MM.1S (cell line): Measurements from ENCODE around the gene C22orf15.

Experiments used
- DNase-seq: peaks from one replicate; pipeline ENCODE4 v3.0.0-alpha.2; 2015
- H2AFZ ChIP-seq: fragments of 300-600 bp; sonication (generic); 2 replicates; pipeline ENCODE4 v1.6.0; 2016; ENCODE audit warnings: antibody characterized with exemption, low read length
- H3F3A ChIP-seq: fragments of 300-600 bp; sonication (generic); 2 replicates; pipeline ENCODE4 v1.6.1; 2016; ENCODE audit warnings: mild to moderate bottlenecking, antibody characterized with exemption, low read length, moderate library complexity, mixed read lengths; ENCODE audit not compliant: insufficient read depth
- H3K27ac ChIP-seq: fragments of 300-600 bp; sonication (generic); 2 replicates; pipeline ENCODE4 v1.5.1; 2016; ENCODE audit warnings: mild to moderate bottlenecking, low read length
- H3K27me3 ChIP-seq: fragments of 300-600 bp; sonication (generic); replicated peaks from 2 replicates; pipeline ENCODE4 v1.6.0; 2016; ENCODE audit warnings: low read length; ENCODE audit not compliant: insufficient read depth
- H3K36me3 ChIP-seq: fragments of 300-600 bp; sonication (generic); replicated peaks from 2 replicates; pipeline ENCODE4 v1.6.1; 2016; ENCODE audit warnings: mild to moderate bottlenecking, low read length, mixed read lengths; ENCODE audit not compliant: insufficient read depth
- H3K4me1 ChIP-seq: fragments of 300-600 bp; sonication (generic); 2 replicates; pipeline ENCODE4 v1.6.1; 2016; ENCODE audit warnings: low read length, mixed read lengths
- H3K4me2 ChIP-seq: fragments of 300-600 bp; sonication (generic); 2 replicates; pipeline ENCODE4 v1.6.0; 2016; ENCODE audit warnings: low read depth, low read length
- H3K4me3 ChIP-seq: fragments of 300-600 bp; sonication (generic); 2 replicates; pipeline ENCODE4 v1.5.1; 2016; ENCODE audit warnings: low read length, mixed read lengths
- H3K79me2 ChIP-seq: fragments of 300-600 bp; sonication (generic); 2 replicates; pipeline ENCODE4 v1.6.1; 2016; ENCODE audit warnings: mixed run types, low read length, mixed read lengths
- H3K9ac ChIP-seq: fragments of 300-600 bp; sonication (generic); 2 replicates; pipeline ENCODE4 v1.6.1; 2016; ENCODE audit warnings: low read length, mixed read lengths
- H3K9me2 ChIP-seq: fragments of 300-600 bp; sonication (generic); replicated peaks from 2 replicates; pipeline ENCODE4 v1.6.1; 2016; ENCODE audit warnings: mild to moderate bottlenecking, low read length, mixed read lengths; ENCODE audit not compliant: insufficient read depth
- H3K9me3 ChIP-seq: fragments of 300-600 bp; sonication (generic); replicated peaks from 2 replicates; pipeline ENCODE4 v1.6.1; 2016; ENCODE audit warnings: mild to moderate bottlenecking, low read length, mixed read lengths; ENCODE audit not compliant: insufficient read depth
- H4K20me1 ChIP-seq: fragments of 300-600 bp; sonication (generic); 2 replicates; pipeline ENCODE4 v1.6.1; 2016; ENCODE audit warnings: mild to moderate bottlenecking, low read length, moderate library complexity, mixed read lengths; ENCODE audit not compliant: insufficient read depth
- EZH2 ChIP-seq: fragments of 300-600 bp; sonication (generic); optimal IDR thresholded peaks from 2 replicates; pipeline ENCODE3; 2017; ENCODE audit warnings: low read depth, mild to moderate bottlenecking, antibody characterized with exemption, low read length, mixed read lengths
- EZH2phosphoT487 ChIP-seq: fragments of 300-600 bp; sonication (generic); IDR thresholded peaks from 2 replicates; pipeline ENCODE4 v1.6.1; 2018; ENCODE audit warnings: antibody characterized with exemption, low read length
- TF ChIP-seq, protein P1 (sequence below): fragments of 300-600 bp; sonication (generic); IDR thresholded peaks from 2 replicates; pipeline ENCODE4 v1.5.1; 2016; ENCODE audit warnings: antibody characterized with exemption, low read length, mixed read lengths

Gene C22orf15

GRCh38 chr22:23763579-23763945, 772 bp downstream of the C22orf15 start:
- Histone ChIP-seq H3K4me3 (no peak overlapping the region), H3K4me2 (no peak overlapping the region), H4K20me1 (peaks cover 6% of the 10 kb centered on the region; the same call in 1 of the 2 replicates), H3K9ac (no peak overlapping the region), H3K27ac (no peak overlapping the region), H3K9me3 (no peaks in the 10 kb centered on the region), H3K9me2 (no peaks in the 10 kb centered on the region), H3K36me3 (no peaks in the 10 kb centered on the region), H3K79me2 (peaks cover 34% of the 10 kb centered on the region), H3K27me3 (no peaks in the 10 kb centered on the region), H3F3A (no peaks in the 10 kb centered on the region; the same call in 1 of the 2 replicates), H3K4me1 (no peaks in the 10 kb centered on the region), H2AFZ (no peak overlapping the region)
- no peak for TF ChIP-seq EZH2phosphoT487
- no peak for DNase-seq

GRCh38 chr22:23763954-23764353, 1.2 kb downstream of the C22orf15 start:
- H2AFZ ChIP-seq: no peak overlapping the region
- no peak overlapping the region for H3K4me2 ChIP-seq
- H3K4me3 ChIP-seq: no peak overlapping the region

DNA sequence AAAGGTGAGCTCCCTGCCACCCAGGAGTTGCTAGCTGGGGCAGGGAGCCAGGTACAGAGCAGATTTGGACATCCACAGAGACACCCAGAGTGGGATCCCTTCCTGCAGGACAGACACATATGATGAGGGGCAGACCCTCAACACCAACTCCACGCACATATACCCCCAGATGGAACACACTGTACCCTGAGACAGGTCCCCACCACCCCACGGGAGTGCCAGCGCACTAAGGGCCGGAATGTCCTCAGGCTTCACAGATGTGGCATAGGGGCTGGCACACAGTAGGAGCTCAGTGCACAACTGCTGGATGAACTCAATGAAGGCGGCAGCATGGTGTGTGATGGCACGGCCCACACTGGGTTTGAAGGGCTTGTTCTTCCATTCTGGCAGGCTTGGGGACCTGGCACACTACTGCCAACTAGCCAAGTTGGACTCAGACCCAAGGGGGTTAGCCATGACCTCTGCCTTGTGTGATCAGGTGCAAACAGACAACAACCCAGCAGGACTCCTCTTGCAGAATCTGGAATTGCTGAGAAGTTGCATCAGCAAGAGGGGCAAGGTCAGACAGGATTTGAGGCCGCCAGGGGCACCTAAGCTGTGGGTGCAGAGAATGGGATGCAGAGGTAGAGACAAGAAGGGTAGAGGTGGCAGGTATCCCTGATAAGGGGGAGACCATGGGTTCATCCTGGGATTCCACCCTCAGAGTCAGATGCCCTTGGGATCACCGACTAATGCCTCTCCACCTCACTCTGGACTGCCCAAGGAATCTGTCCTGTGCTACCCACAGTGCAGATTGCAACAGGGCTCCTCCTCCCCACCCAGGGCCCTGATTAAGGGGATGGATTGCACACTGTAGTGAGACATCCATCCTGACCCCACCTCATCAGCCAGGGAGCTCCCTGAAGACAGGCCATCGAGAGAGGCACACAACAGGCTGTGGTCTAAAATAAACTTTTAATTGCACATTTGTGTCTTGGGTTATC, 2.4 kb downstream of the C22orf15 start:
- Histone ChIP-seq H3K27ac (no peak overlapping the region), H3F3A (peaks cover 3% of the 10 kb centered on the region; the same call in 1 of the 2 replicates), H3K79me2 (peaks cover 34% of the 10 kb centered on the region), H3K4me3 (no peak overlapping the region), H3K27me3 (no peaks in the 10 kb centered on the region), H3K4me2 (no peak overlapping the region), H2AFZ (no peak overlapping the region), H3K9me3 (no peaks in the 10 kb centered on the region), H3K9me2 (no peaks in the 10 kb centered on the region), H3K36me3 (no peaks in the 10 kb centered on the region), H3K9ac (no peak overlapping the region), H3K4me1 (no peaks in the 10 kb centered on the region), H4K20me1 (peaks cover 6% of the 10 kb centered on the region; the same call in 1 of the 2 replicates)
- DNase-seq: no peak
- TF ChIP-seq EZH2phosphoT487: no peak

More at GRCh38 chr22:23763954-23764353, 1.2 kb downstream of the C22orf15 start:
- H3K4me1 ChIP-seq: no peaks in the 10 kb centered on the region
- H3K9me2 ChIP-seq: no peaks in the 10 kb centered on the region
- TF ChIP-seq EZH2: no peak
- TF ChIP-seq, protein P1, sequence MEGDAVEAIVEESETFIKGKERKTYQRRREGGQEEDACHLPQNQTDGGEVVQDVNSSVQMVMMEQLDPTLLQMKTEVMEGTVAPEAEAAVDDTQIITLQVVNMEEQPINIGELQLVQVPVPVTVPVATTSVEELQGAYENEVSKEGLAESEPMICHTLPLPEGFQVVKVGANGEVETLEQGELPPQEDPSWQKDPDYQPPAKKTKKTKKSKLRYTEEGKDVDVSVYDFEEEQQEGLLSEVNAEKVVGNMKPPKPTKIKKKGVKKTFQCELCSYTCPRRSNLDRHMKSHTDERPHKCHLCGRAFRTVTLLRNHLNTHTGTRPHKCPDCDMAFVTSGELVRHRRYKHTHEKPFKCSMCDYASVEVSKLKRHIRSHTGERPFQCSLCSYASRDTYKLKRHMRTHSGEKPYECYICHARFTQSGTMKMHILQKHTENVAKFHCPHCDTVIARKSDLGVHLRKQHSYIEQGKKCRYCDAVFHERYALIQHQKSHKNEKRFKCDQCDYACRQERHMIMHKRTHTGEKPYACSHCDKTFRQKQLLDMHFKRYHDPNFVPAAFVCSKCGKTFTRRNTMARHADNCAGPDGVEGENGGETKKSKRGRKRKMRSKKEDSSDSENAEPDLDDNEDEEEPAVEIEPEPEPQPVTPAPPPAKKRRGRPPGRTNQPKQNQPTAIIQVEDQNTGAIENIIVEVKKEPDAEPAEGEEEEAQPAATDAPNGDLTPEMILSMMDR: no peak
- H3K27me3 ChIP-seq: no peaks in the 10 kb centered on the region
- no peak for DNase-seq
- no peak overlapping the region for H3K9ac ChIP-seq
- H3F3A ChIP-seq: no peaks in the 10 kb centered on the region; the same call in 1 of the 2 replicates
- no peaks in the 10 kb centered on the region for H3K36me3 ChIP-seq
- H4K20me1 ChIP-seq: peaks cover 6% of the 10 kb centered on the region; the same call in 1 of the 2 replicates
- H3K9me3 ChIP-seq: no peaks in the 10 kb centered on the region
- H3K27ac ChIP-seq: no peak overlapping the region
- peaks cover 34% of the 10 kb centered on the region for H3K79me2 ChIP-seq

DNA sequence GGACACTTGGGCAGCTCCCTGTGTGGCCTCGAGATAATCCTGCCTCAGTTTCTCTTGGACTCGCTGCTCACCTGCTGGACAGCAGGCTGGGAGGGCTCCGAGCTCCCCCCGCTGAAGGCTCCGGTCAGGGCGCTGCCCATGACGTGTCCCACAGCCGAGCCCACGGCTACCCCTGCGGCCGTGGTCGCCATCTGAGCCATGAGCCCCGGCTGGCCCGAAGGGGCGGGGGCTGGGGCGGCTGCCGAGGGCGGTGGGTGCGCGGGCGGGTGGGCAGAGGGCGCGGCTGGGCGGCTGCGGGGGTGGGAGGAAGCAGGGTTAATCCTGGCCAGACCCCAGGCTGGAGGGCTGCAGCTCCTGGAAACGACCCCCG, 4.5 kb downstream of the C22orf15 start:
- Histone ChIP-seq H3K79me2 (peaks cover 34% of the 10 kb centered on the region), H3K27ac (peak overlapping the region; percentile 49; the same call in 1 of the 2 replicates), H4K20me1 (peaks cover 6% of the 10 kb centered on the region; the same call in 1 of the 2 replicates), H3K9me3 (no peaks in the 10 kb centered on the region), H3K9ac (peak overlapping the region; percentile 83), H3K9me2 (no peaks in the 10 kb centered on the region), H3K27me3 (no peaks in the 10 kb centered on the region), H2AFZ (no peak overlapping the region), H3K4me1 (peaks cover 5% of the 10 kb centered on the region), H3K4me2 (peak overlapping the region; percentile 100), H3K4me3 (peak overlapping the region; percentile 93), H3F3A (peaks cover 7% of the 10 kb centered on the region), H3K36me3 (no peaks in the 10 kb centered on the region)
- TF ChIP-seq EZH2phosphoT487 (no peak), EZH2 (no peak)
- TF ChIP-seq, protein P1: no peak
- no peak for DNase-seq
